Measurements from ENCODE around the gene PHLPP2.

- TF ChIP-seq SIN3A (IDR thresholded peaks at IDR 0.05; ENCODE audit: borderline replicate concordance, insufficient read depth, low read depth, low read length) (no peak), REST (IDR thresholded peaks at IDR 0.05; ENCODE audit: insufficient read depth in 1 of 2, low read depth in 2 of 2, low read length in 1 of 2) (no peak)
Measured at GRCh38 chr16:71738855-71739254, 14.4 kb upstream of the PHLPP2 start.

All from Panc1 (cell line).